HepG2 (cell line): Measurements from ENCODE around the gene GNG4. TPM values are rescaled to one million over a fixed set of nuclear protein-coding genes. Genes with fewer than 3 reads are reported as not detected.

Experiments used
- CEBPG ChIP-seq: IDR thresholded peaks from 2 replicates; pipeline ENCODE4 v1.6.1; 2016
- DMAP1 ChIP-seq: IDR thresholded peaks from 2 replicates; pipeline ENCODE4 v1.6.1; 2016
- EED ChIP-seq: sonication (generic); formaldehyde crosslinking; IDR thresholded peaks from 2 replicates; pipeline ENCODE4 v1.5.0; 2020; ENCODE audit warnings: mild to moderate bottlenecking, missing genetic modification reagents
- EP300 ChIP-seq, 3 experiments: sonication (generic) in 1 of 3; formaldehyde crosslinking in 1 of 3; IDR thresholded peaks; 2 replicates each; pipeline versions ENCODE4 v1.5.1 to v1.6.1; 2011 to 2020; ENCODE audit warnings: low read depth in 2 of 3, low read length in 2 of 3, borderline replicate concordance in 1 of 3, improper control_type of control experiment in 1 of 3, mild to moderate bottlenecking in 1 of 3, missing genetic modification reagents in 1 of 3, moderate library complexity in 1 of 3
- HDAC2 ChIP-seq: sonication (generic); formaldehyde crosslinking; IDR thresholded peaks from 2 replicates; pipeline ENCODE4 v1.4.0; 2020; ENCODE audit warnings: missing genetic modification reagents
- HOXA3 ChIP-seq: sonication (generic); formaldehyde crosslinking; IDR thresholded peaks from 2 replicates; pipeline ENCODE4 v1.5.0; 2020; ENCODE audit warnings: missing genetic modification reagents
- KLF6 ChIP-seq: IDR thresholded peaks from 2 replicates; pipeline ENCODE4 v1.8.0; 2016; ENCODE audit warnings: missing biosample characterization, missing genetic modification reagents
- MEIS1 ChIP-seq: sonication (generic); formaldehyde crosslinking; IDR thresholded peaks from 2 replicates; pipeline ENCODE4 v1.9.0; 2021; ENCODE audit warnings: mild to moderate bottlenecking, missing genetic modification reagents, moderate library complexity, borderline replicate concordance
- NFKB2 ChIP-seq: sonication (generic); formaldehyde crosslinking; IDR thresholded peaks from 2 replicates; pipeline ENCODE4 v1.4.0; 2020; ENCODE audit warnings: missing genetic modification reagents, borderline replicate concordance
- NRL ChIP-seq: sonication (generic); formaldehyde crosslinking; IDR thresholded peaks from 2 replicates; pipeline ENCODE4 v1.5.0; 2020; ENCODE audit warnings: missing genetic modification reagents, mild to moderate bottlenecking, moderate library complexity, borderline replicate concordance
- PATZ1 ChIP-seq: sonication (generic); formaldehyde crosslinking; IDR thresholded peaks from 2 replicates; pipeline ENCODE4 v1.4.0; 2020; ENCODE audit warnings: missing genetic modification reagents
- RBM22 ChIP-seq: fragments of 200-400 bp; formaldehyde crosslinking; optimal IDR thresholded peaks from 2 replicates; pipeline ENCODE3; 2017; ENCODE audit warnings: mild to moderate bottlenecking, low read length, moderate library complexity
- SIX4 ChIP-seq: sonication (generic); formaldehyde crosslinking; IDR thresholded peaks from 2 replicates; pipeline ENCODE4 v1.4.0; 2020; ENCODE audit warnings: missing genetic modification reagents
- SOX13 ChIP-seq, 3 experiments: fragments of 450-650 bp in 1 of 3; sonication (generic) in 1 of 3; formaldehyde crosslinking in 1 of 3; IDR thresholded peaks in 2 of 3; conservative IDR thresholded peaks in 1 of 3; 2 replicates each; pipeline versions ENCODE4 v1.5.0 to v1.6.1; 2016 to 2020; ENCODE audit warnings: antibody characterized with exemption in 1 of 3, mild to moderate bottlenecking in 1 of 3, missing compliant biosample characterization in 1 of 3, missing genetic modification reagents in 1 of 3, moderate library complexity in 1 of 3
- UBTF ChIP-seq: sonication (generic); formaldehyde crosslinking; IDR thresholded peaks from 2 replicates; pipeline ENCODE4 v1.4.0; 2020; ENCODE audit warnings: mild to moderate bottlenecking, missing genetic modification reagents
- ZNF234 ChIP-seq: sonication (generic); formaldehyde crosslinking; conservative IDR thresholded peaks from 2 replicates; pipeline ENCODE4 v1.5.1; 2020; ENCODE audit warnings: mild to moderate bottlenecking, missing genetic modification reagents
- ZNF460 ChIP-seq: sonication (generic); formaldehyde crosslinking; IDR thresholded peaks from 2 replicates; pipeline ENCODE4 v1.5.1; 2020; ENCODE audit warnings: missing genetic modification reagents, mild to moderate bottlenecking, borderline replicate concordance
- ZNF609 ChIP-seq: sonication (generic); formaldehyde crosslinking; IDR thresholded peaks from 2 replicates; pipeline ENCODE4 v1.4.0; 2020; ENCODE audit warnings: mild to moderate bottlenecking, missing genetic modification reagents, borderline replicate concordance
- ZNF619 ChIP-seq: sonication (generic); formaldehyde crosslinking; IDR thresholded peaks from 2 replicates; pipeline ENCODE4 v1.4.0; 2020; ENCODE audit warnings: mild to moderate bottlenecking, missing genetic modification reagents
- polyA plus RNA-seq, 8 experiments: library from polyadenylated mRNA; depleted of rRNA in 3 of 8; stranded (reverse) in 7 of 8; unstranded in 1 of 8; fragments of >200 nt; fragmentation: Illumina TruSeq in 4 of 8; extraction: Trizol in 4 of 8; gene quantifications; 2 replicates each; pipeline versions ENCODE4 v1.2.1 to v1.2.3, GENCODE V29; 2011 to 2016; ENCODE audit warnings: low read depth in 4 of 8, missing spikeins in 1 of 8, mixed read lengths in 1 of 8; ENCODE audit not compliant: insufficient read depth in 1 of 8
- total RNA-seq, 5 experiments: library from RNA; depleted of rRNA; stranded (reverse); fragments of >200 nt; fragmentation: Illumina TruSeq; extraction: Trizol; gene quantifications; 2 replicates each; pipeline ENCODE4 v1.2.3, GENCODE V29; 2016; ENCODE audit warnings: low read depth in 1 of 5

Gene GNG4
- total and polyA plus RNA-seq, 2 of the 13 experiments (the other 11 are each of a cell fraction or from before 2014, with no cell fraction given): 27.1 to 69.5 TPM

DNA sequence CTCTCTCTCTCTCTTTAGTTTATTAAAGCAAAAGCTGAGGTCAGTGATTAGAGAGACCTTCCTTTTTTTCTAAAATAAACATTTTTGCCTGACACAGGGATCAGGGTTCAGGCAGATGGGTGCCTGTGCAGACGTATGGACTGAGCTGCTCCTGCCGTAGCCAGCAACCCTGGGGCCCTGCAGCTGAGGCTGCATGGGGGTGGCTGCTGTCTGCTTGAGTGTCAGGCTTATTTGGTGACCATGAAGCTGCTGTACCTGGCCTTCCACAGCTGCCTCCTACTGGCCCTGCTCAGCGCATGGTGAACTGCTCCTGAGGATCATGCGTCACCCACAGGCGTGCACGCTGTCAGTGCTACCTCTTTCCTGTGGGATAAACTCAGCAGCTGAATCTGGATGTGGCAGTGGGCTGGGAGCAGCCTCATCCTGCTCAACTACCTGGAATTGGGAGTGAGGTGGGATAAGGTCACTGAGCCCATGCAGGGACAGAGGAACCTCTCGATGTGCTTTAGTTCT is 35.1 kb downstream of the GNG4 start (continued):
- TF ChIP-seq ZNF609 (CRISPR knock-in tag) (peak; percentile 60; the same call in 1 of the 2 replicates), EED (0 out of 2 replicates have a peak, but pooled peaks have one; percentile 64), NRL (CRISPR knock-in tag) (0 out of 2 replicates have a peak, but pooled peaks have one; percentile 78), CEBPG (CRISPR knock-in tag) (peak; percentile 48; the same call in 1 of the 2 replicates), DMAP1 (peak; percentile 24; the same call in 1 of the 2 replicates), ZNF619 (CRISPR knock-in tag) (peak; percentile 67; the same call in 1 of the 2 replicates), SOX13 (IDR thresholded peaks at IDR 0.05) (no peak), SOX13 (CRISPR knock-in tag; conservative IDR thresholded peaks at IDR 0.05 in 1 of 2, IDR thresholded peaks at IDR 0.05 in 1 of 2) (peak in 1 of 2 experiments; percentile 44; a peak in 2 of 4 replicates), ZNF234 (CRISPR knock-in tag) (no peak), NFKB2 (CRISPR knock-in tag) (no peak), PATZ1 (peak; percentile 70), ZNF460 (CRISPR knock-in tag) (peak; percentile 28; the same call in 1 of the 2 replicates), EP300 (IDR thresholded peaks at IDR 0.05; ENCODE audit: low read depth in 2 of 2, low read length in 2 of 2) (0 out of 4 replicates have a peak, but pooled peaks of 1 of the 2 experiments have one; percentile 29), EP300 (CRISPR knock-in tag; IDR thresholded peaks at IDR 0.05; ENCODE audit: borderline replicate concordance) (no peak), HOXA3 (CRISPR knock-in tag) (peak; percentile 87), RBM22 (peak; percentile 52), KLF6 (CRISPR knock-in tag) (no peak), MEIS1 (peak; percentile 45; the same call in 1 of the 2 replicates), HDAC2 (CRISPR knock-in tag) (peak; percentile 83), SIX4 (CRISPR knock-in tag) (0 out of 2 replicates have a peak, but pooled peaks have one; percentile 52), UBTF (CRISPR knock-in tag) (peak; percentile 85)
